GM18498 (cell line): Measurements from ENCODE around the gene SEMA4D.
A peak's percentile ranks its signal among the peaks of the same experiment; 100 is the strongest.

Source experiments
- ATAC-seq: cut with Tn5 transposase; IDR thresholded peaks from one replicate; pipeline ENCODE4 v1.9.1; 2021; ENCODE audit warnings: mild to moderate bottlenecking, moderate library complexity; ENCODE audit not compliant: unreplicated experiment

Gene SEMA4D

DNA sequence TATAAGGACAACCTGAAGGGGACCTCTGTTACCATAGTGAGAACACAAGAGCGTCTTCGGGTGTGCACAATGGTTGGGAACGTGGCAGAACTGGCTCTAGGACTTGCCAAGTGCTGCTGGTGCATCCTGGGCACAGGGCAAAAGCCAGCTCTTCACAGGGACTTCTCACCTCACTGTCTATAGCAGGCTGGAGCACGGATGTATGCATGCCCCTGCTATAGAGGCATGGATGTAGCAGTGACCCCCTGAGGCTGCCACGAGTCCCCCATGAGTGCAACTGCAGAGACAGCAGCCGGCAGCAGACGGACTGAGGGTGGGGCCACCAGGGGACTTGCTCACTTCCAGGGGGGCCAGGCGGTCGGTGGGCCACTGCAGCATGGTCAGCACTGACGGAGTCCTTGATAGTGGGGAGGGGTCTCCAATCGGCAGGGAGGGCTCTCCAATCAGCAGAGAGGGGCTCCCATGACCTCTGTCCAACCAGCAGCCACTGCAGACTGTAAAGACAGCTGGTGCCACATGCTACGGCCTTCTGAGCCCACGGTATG is 64.9 kb downstream of the SEMA4D start:
- no peak for ATAC-seq

- ATAC-seq = no peak
Measured at GRCh38 chr9:89431930-89432725, 65.8 kb downstream of the SEMA4D start.

DNA sequence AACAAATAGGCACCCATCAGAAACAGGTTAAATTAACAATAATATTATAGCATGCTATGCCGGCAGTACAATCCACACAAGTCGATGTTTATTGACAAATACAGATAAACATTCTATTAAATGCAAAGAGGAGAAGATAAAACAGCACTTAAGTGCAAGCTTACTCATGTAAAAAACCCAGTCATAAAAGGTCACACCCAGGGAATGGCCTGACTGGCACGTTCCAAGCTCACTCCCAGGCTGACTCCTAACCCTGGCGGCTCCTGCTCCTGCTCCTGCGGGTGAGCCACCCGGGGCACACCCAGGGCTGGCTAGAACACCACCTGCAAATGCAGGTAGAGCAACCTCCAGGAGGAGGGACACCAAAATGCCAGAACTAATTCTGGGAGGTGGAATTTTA is 66.9 kb downstream of the SEMA4D start:
- no peak for ATAC-seq

- no peak for ATAC-seq
Measured at GRCh38 chr9:89428901-89429890, 68.7 kb downstream of the SEMA4D start.

DNA sequence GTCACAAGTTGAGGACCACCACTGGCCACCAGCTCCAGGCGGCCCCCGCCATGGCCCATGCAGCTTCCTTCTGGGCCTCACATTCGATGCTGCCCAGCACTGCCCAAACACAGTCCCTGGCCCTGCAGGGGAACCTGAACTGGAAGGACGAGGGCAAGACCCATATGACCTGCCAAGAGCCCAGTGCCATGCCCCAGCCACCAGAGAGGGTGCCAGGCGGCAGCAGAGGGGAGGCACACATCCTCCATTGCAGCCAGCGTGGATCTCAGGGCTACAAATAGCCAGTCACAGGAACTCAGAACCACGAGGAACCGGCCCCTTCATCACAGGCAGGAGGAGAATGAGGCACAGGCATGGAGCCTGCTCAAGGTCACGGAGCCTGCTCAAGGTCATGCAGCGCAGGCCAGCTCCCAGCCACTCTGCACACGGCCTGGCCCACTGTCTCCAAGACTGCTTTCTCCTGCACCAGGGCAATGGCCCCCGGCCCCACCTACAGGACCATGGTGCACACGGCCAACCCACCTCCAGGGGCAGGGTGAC is 69.6 kb downstream of the SEMA4D start:
- no peak for ATAC-seq

DNA sequence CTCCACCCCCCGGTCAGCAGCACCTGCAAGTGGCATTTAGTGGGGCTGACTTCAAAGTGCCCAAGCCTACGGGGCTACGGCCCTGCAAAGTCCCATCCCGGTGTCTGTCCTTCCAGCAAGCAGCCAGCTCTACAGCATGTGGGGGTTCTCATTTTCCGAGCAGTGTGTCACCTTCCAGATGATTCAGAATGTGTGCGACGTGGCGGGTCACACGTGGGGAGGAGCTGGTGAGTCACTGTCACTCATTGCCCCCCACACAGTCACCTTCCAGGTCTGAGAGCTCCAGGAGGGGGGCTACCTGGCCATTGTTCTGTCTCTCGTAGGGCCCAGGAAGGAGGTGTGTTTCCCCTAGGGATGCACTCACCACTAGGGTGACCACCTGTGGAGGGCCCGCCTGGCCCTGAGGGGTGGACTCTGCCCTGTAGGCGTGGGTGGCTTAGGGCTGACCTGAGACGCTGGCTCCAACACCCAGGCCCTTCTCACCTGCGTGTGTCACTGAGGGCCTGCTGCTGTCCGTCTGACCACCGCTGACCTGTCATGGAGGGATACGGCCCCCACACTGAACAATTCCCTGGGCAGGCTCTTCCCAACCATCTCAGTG is 70.2 kb downstream of the SEMA4D start:
- no peak for ATAC-seq

GRCh38 chr9:89426384-89426961 is 71.4 kb downstream of the SEMA4D start:
- peak; percentile 78 for ATAC-seq

DNA sequence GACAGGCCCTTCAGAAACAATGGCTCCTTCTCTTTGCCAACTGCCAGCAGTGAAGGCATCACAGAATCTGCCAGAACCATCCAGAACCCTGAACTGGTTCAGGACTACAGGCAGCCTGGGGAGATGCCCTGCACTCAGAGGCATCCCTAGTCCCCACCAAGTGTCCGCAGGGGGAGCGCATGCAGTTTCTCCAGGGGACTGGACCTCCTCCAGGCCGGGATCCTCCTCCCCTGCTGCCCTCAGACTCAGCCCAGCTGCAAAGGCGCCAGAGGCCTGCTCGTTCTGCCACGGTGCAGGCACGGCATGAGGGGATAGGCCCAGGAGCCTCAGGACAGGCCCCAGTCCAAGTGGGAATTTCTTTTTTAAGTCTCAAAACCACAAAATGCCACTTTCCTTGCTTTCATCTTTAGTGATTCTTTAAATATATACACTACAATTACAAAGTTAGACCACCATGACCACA is 72.0 kb downstream of the SEMA4D start:
- ATAC-seq = no peak

- ATAC-seq = no peak
Measured at GRCh38 chr9:89425024-89425805, 72.7 kb downstream of the SEMA4D start.

- no peak for ATAC-seq
Measured at GRCh38 chr9:89422151-89422975, 75.5 kb downstream of the SEMA4D start.

DNA sequence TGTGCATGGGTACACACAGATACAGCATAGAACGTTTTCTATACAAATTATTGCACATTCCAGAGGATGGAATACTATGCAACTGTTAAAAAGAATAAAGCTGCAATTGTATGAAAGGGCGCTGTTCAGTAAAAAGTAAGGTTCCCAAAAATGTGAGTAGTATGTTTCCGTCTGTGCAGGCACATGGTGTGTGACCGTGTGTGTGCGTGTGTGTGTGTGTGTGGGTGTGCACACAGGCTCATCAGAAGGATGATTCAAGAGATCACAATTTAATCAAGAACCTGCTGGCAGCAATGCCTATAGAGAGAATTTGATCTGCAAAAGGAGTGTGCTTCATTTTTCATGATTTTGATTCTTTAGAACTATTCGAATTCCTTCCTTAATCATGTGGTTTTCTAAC is 76.3 kb downstream of the SEMA4D start:
- ATAC-seq = no peak

GRCh38 chr9:89420397-89421178 is 77.3 kb downstream of the SEMA4D start:
- no peak for ATAC-seq

DNA sequence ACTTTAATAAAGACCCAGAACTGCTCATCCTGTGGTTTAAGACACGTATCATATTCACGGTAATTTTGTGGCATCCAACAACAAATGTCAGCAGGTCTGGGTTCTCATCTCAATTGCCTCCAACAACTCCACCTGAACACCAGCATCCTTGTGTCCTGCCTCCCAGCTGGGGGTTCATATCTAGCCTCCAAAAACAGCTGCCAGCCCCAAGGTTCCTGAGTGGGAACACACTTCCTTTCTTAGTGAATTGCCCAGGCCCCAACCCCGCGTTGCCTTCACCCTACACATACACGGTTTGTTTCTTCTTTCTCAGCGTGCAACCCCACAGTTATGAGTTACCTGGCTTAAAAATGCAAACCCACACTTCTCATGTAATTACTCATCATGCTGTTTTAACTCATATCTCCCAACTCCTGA is 77.9 kb downstream of the SEMA4D start:
- ATAC-seq = no peak

DNA sequence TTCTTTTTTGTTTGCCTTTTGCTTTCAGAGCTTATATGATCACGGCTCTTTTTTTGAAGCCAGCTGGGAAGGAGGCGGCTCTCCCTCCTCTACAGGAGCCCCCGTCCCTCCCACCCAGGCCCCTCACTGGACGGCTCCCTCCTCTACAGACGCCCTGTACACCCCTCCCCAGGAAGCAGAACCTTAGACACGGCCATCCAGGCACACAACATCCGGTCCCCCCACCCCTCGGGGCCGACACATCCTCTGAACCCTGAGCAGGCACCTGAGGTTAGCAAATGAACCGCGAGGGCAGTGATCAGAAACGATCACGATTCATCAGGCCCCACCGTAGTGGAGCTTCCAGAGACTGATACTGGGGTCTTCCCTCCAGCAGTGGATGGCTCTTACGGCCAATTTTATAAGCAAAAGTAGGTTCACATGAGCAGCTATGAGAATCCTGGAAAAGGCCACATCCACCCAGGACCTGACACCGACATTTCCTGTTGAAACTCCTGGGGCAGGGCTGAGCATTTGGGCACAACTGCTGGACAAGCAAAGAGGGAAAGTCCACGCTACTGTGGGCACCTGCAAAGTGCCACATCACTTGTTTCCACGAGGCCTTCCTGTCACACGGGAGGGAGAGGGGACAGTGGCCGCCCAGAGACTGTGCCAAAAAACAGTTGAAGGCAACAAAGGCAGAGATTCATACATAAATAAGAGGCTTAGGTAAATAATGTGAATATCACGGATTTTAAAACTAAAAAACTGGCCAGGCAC is 78.9 kb downstream of the SEMA4D start:
- ATAC-seq = peak; percentile 73

GRCh38 chr9:89418474-89418845 is 79.5 kb downstream of the SEMA4D start:
- peak; percentile 5 for ATAC-seq

DNA sequence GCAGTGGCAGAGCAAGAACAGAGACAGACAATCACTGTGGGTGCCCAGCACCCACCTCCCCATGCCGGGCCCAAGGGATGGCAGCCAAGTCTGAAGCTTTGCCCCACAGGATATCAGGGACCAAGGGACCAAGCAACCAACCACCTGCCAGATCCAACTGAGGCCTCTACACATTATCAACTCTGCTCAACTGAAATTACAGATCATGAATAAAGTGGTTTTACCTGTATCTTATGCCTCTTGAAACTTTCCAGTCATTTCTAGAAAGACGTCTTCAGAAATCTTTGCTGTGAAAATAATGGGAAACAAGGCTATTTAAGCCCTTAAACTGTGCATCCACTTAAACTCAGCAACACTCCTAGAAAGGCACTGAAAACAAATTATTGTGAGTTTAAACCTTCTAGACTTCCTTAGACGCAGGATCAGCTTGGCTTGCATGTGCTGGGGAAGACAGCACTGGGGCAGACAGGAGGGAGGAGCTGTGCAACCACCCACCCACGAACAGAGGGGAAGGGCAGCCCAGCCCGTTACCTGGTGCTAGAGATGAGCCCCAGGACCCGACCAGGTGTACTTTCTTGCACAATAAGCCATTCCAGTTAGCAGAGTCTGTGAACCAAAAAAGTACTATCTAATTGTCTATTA is 80.0 kb downstream of the SEMA4D start:
- ATAC-seq = peak; percentile 47
